DMS153 treated with DMSO at 0.1 percent for 48 hours (cell line): ENCODE measurements around the gene FLRT2.

Experiments
- DNase-seq: peaks from one replicate; lab custom pipeline; 2025; ENCODE audit not compliant: unreplicated experiment; lab: John Stamatoyannopoulos, UW

Gene FLRT2

DNA sequence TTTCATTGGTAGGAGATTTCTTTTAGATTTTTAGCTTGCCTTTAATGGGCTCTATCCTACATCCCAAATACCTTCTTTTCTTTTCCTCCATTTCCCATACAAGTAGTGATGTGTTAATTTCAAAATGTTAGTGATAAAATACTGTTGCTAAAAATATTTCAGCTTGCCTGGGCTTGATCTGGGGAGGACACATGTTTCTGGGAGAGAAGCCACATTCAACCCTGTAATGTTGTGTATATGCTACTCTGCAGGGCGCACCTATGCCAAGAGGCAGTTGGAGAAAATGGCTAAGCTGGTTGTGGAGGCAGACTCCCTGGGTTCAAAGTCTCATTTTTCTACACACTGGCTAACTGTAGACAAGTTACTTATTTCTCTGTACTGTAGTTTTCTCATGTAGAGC, 26.3 kb downstream of the FLRT2 start:
- DNase-seq: no peak

- no peak for DNase-seq
Observed at GRCh38 chr14:85558505-85558904, 28.6 kb downstream of the FLRT2 start.

DNA sequence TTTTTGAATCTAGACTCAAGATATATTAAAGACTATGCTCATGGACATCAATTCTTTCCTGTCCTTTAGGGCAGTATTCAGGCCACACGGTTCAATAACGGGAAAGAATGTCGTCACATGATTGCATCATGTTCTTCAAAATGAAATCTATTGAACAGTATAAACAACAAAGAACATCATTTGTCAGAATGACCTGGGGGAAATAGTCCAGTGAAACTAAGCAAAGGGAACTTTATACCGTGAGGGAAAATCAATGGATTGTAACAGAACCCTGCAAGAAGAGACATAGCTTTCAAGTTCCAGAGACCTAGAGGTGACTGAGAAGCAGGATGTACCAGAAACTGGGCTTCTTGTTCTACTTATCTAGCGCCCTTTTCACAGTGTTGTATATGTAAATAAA, 32.7 kb downstream of the FLRT2 start:
- no peak for DNase-seq

DNA sequence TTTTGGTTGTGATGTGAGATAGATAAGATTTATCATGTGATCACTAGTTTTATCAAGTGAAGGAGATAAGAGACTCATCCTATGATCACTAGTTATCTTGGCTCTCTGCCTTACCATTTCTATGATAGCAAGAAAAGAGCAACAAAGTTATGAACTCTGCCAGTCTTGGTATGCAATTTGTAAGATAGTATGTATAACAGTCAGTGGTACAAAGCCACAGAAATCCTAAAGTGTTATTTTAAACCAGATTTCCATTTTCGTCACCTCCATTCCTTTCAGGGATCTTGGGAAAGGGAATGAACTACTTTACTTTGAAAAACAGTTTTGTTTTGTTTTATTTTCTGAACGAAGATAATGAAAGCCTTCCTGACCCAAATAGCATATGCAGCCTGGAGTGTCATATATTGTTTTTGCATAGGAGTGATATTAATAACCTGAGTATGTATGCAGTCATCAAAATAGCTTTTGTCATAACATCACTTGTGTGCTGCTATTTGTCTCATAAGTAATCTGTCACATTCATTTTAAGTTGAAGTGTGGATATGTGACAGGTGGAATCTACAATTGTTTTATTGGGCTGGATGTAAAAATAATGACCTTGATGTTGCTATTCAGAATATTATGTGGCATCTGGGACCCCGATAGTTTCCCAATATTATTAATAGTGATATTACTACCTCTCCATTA, 35.0 kb downstream of the FLRT2 start:
- no peak for DNase-seq

DNA sequence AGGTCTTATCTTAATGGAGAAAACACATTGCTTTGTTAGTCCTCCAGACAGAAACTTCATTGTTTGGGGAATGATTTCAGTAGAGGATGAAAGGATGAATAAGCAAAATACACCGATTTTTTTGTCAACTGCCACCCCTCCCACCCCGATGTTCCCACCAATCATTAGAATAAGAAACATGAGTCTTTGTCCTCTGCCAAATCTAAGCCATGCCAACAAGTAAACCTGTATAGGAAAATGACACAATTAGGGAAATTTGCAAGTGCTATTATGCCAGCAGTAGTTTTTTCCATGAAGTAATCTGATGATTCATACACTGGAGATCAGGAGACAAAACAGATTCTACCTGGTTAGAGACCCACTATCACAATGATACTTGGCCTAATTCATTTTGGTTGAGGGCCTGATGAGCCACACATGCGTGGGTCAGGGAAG, 35.9 kb downstream of the FLRT2 start:
- no peak for DNase-seq

GRCh38 chr14:85566603-85567002, 36.7 kb downstream of the FLRT2 start:
- DNase-seq: no peak

GRCh38 chr14:85572011-85572410, 42.1 kb downstream of the FLRT2 start:
- DNase-seq: no peak

DNA sequence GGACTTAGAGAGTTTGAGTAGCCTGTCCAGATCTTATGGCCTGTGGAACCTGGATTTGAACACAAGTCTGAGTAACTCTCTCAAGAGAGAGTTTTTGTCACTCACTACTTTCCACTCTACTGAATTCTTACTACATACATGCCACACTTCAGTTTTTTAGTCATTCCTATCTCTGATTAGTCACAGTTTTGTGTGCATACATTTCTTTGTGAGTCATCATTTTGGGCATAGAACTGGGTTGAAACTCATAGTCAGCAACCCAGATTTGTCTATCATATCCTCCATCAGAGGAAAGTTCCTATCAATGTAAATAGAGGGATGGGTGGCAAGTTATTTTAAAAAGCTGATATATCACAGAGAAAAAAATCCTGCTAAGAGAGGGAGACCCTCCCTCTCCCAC, 42.9 kb downstream of the FLRT2 start:
- no peak for DNase-seq

DNA sequence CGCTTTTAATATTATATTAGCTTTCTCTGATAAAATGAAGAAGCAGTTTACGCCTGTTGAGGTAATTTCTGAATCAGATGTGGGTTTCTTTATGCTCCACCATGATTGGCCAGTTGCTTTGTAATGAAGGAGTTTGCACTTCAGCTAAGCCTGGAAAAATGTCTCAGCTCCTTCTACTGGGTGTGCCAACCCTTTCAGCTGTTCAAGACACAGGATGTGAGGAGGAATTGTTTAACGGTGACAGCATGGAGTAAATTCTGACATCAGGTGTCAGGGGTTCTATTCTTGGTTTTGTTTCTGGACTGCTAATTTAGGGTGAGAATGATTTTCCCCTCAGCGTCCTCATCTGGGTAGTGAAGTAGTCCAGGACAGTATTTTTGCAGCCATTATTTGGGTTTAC, 43.5 kb downstream of the FLRT2 start:
- no peak for DNase-seq

- no peak for DNase-seq
Observed at GRCh38 chr14:85574853-85575616, 45.1 kb downstream of the FLRT2 start.

- DNase-seq: no peak
Observed at GRCh38 chr14:85575617-85575898, 45.6 kb downstream of the FLRT2 start.

DNA sequence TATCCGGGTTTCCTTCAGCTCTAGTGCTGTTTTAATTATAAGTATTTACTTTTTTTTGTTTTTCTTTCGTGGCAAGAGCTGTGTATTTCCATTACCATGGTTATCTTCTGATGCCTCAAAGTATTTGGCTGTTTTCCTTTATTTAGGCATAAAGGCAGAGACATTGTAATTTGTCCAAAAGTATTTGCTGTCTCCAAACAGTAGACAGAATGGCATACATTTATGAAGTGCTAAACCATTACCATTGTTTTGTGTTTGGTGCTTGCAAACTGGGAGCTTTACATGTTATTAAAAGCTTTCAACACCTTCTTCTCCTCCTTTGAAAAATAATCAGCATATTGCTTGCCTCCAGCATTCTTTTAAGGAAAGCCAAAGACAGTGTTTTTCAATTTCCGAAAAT, 46.3 kb downstream of the FLRT2 start:
- DNase-seq: no peak

GRCh38 chr14:85576848-85577542, 47.1 kb downstream of the FLRT2 start:
- no peak for DNase-seq

DNA sequence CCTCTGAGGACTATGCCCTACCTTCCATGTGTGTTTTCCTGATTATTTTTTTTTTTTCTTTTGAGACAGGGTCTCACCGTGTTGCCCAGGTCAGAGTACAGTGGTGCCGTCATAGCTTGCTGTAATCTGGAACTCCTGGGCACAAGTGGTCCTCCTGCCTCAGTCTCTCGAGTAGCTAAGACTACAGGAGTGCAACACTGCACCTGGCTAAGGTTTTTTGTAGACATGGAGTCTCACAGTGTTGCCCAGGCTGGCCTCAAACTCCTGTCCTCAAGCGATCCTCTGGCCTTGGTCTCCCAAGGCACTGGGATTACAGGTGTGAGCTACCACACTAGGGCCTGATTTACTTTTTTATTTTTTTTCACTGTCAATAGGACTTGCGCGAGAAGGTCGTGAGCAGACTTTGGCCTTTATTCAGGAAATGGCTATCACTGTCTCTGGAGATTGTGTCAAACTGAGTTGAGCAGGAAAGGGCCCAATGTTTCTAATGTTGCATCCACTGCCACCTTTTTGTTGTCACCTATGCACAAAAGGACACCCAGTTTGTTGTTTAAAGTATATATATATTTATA, 47.7 kb downstream of the FLRT2 start:
- DNase-seq: no peak

- no peak for DNase-seq
Observed at GRCh38 chr14:85578357-85578756, 48.4 kb downstream of the FLRT2 start.

DNA sequence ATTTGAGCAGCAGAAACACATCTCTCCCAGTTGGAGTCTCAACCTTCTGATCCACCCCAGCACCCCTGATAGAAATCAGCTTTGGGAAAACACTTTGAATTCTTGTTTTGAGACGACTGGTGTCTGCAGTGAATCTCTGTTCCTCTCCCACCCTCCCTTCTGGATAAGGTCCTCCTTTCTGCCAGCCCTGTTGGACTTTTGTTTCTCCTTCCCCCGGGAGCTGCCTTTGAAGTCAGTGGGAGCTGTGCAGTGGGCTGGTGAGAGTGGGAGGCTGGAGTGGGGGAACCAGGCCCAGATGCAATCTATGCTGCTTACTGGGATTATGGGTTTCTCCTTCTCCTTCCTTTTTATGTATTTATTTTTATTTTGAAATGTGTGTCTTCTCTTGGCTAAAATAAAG, 49.0 kb downstream of the FLRT2 start:
- no peak for DNase-seq

DNA sequence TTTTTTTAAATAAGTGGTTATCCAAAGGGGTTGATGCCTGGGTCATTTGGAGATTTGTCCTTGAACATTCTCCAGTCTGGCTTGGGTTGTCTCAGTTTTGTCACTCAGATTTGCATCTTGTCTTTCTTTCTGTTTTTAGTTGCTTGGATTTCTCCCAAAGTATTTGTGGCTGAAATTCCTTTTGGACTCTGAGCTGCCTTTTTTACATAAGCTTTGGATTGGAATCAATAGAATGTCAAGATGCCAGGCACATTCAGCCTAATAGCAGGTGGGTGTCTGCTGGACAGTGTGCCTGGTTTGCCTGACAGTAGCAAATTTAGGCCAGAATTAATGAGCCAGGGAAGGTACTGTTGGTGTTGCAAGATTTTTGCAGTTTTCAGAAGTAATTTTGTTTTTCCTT, 50.0 kb downstream of the FLRT2 start:
- no peak for DNase-seq

DNA sequence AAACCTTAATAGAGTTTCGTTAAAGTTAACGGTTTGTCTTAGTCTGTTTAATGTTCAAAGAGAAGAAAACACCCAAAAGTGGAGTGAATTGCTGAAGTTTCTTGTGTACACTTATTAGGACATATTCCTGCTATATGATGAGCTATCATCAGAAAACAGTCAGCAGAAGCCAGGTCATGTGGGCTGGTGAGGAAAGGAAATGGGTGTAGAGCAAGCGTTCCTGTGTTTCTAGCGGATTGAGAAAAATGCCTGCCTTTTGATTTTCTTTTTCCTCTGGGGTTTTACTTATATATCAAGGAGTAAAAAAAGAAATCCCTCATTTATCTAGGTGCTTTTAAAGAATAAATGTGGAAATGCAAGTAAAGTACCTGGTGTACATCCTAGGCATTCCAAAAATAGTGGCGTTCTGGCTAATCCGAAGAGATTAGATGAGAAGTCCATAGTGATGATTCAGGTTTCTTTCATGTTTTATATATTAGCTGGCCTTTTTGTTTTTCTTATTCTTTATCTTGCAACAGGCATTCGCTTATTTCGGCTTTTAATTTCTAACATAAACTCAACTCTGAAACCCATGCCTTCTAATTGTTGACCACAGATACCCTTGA, 50.7 kb downstream of the FLRT2 start:
- DNase-seq: no peak

- no peak for DNase-seq
Observed at GRCh38 chr14:85581691-85582090, 51.7 kb downstream of the FLRT2 start.

DNA sequence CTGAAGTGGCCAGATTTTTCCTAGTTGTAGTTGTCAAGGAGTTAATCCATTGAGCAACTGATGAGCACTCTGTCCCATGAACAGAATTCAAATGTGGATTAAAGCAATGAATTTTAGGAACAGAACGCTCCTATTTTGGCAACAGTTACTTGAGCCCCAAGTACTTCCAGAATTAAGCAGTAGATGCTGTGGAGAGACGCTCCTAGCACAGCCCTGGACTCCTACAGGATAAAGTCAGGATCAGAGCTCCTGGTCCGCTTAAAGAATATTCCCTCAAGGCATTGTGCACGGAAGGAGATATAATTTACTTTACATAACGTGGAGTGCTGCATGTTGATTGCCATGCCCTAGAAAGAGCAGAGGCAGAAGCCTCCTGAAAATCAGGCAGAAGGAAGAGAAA, 53.4 kb downstream of the FLRT2 start:
- no peak for DNase-seq

DNA sequence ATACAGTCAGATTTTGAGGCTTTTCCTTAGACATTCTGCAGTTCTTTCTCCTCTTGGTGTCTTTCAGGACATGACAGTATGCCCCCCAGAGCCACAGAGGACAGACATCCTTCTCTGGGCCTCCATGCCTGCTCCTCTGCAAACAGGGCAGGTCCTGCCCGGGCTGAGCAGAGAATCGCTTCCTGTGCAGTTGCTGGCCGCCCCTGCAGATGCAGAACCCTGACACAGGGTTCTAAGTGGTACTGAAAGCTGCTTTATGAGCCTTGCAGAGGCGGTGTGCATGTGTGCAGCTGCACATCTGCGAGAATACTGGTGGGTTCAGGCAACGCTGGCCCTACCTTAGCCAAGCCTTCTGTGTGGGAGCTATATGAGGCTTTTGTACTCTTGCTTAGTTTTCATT, 54.5 kb downstream of the FLRT2 start:
- no peak for DNase-seq
